ENCODE results near the gene SPOCK1. TPM values are rescaled to one million over a fixed set of nuclear protein-coding genes. Genes with fewer than 3 reads are reported as not detected.

The SPOCK1 gene
- total RNA-seq, 1 experiment from 2014 or later: 10.9 TPM

DNA sequence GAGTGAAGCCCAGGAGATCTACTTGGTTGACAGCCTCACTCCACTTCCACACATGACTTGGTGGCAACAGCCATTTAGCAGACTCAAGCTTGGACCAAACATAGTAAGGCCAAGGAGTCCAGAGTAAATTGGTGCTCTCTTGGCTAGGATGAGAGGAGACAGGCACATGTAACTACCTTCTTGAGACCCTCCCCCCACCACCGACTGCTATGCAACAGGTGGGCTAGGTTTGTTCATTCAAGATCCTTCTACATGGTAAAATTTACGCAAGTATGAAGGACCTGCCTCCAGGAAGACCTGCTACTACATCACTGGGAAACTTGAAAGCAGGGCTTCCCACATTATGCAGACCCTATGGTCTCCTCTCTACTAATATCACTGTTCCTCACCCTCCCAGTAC is 442.4 kb downstream of the SPOCK1 start:
- no peak overlapping the region for H3T11ph ChIP-seq (ENCODE audit: low read length)
- no peaks in the 10 kb centered on the region for H4K20me1 ChIP-seq (ENCODE audit: control insufficient read depth, insufficient read depth, insufficient read length)
- no peak overlapping the region for H3K4ac ChIP-seq (ENCODE audit: low read depth, low read length)
- H2BK120ac ChIP-seq (ENCODE audit: low read depth, low read length, poor library complexity, severe bottlenecking): no peak overlapping the region
- no peaks in the 10 kb centered on the region for H3K23me2 ChIP-seq (ENCODE audit: insufficient read length, low read depth, low read length, poor library complexity, severe bottlenecking)
- no peak overlapping the region for H2BK12ac ChIP-seq (ENCODE audit: insufficient read length, low read depth, low read length)
- no peak overlapping the region for H3K4me2 ChIP-seq (ENCODE audit: insufficient read depth, insufficient read length, low read length)
- H3K27ac ChIP-seq (ENCODE audit: insufficient read length, low read depth, low read length): no peak overlapping the region
- H3K9me3 ChIP-seq (ENCODE audit: control insufficient read depth, low read depth, low read length): no peaks in the 10 kb centered on the region
- no peaks in the 10 kb centered on the region for H3K79me2 ChIP-seq (ENCODE audit: insufficient read depth, low read length)
- H3K4me1 ChIP-seq (ENCODE audit: insufficient read depth, low read length): no peaks in the 10 kb centered on the region
- H2AFZ ChIP-seq (ENCODE audit: low read length): no peak overlapping the region
- Mint-ChIP-seq H3K36me3 (ENCODE audit: insufficient read depth in 1 of 3, low read depth in 3 of 3) (no peaks in the 10 kb centered on the region), H3K4me3 (no peak overlapping the region), H3K27ac (no peak overlapping the region), H3K9me3 (no peaks in the 10 kb centered on the region), H3K4me1 (peaks cover 4 to 6% of the 10 kb centered on the region in 2 experiments; a peak in 3 of 4 replicates), H3K27me3 (ENCODE audit: low read depth) (no peaks in the 10 kb centered on the region)
- no peak for DNase-seq
- H4K8ac ChIP-seq (replicated peaks; ENCODE audit: insufficient read length, low read depth, low read length): no peak overlapping the region
- H3K18ac ChIP-seq (ENCODE audit: insufficient read length, low read depth, low read length): no peak overlapping the region
- no peaks in the 10 kb centered on the region for H3K27me3 ChIP-seq (ENCODE audit: insufficient read depth, low read length)
- H2BK20ac ChIP-seq (ENCODE audit: low read depth, low read length, poor library complexity, severe bottlenecking): no peak overlapping the region
- H2AK5ac ChIP-seq (ENCODE audit: insufficient read length, low read length): no peak overlapping the region
- H2BK5ac ChIP-seq (ENCODE audit: insufficient read length, low read length): no peak overlapping the region
- H3K9ac ChIP-seq (ENCODE audit: extremely low read depth, insufficient read length, low read length): no peak overlapping the region
- H3K23ac ChIP-seq (ENCODE audit: insufficient read length, low read depth, low read length): no peak overlapping the region
- H4K5ac ChIP-seq (ENCODE audit: insufficient read length, low read depth, low read length): no peak overlapping the region
- no peaks in the 10 kb centered on the region for H3K79me1 ChIP-seq (ENCODE audit: insufficient read depth, low read depth, low read length, poor library complexity, severe bottlenecking)
- H4K91ac ChIP-seq (ENCODE audit: insufficient read length, low read depth, low read length): no peak overlapping the region
- H3K56ac ChIP-seq (ENCODE audit: insufficient read length, low read depth, low read length): no peak overlapping the region
- H3K14ac ChIP-seq (ENCODE audit: insufficient read depth, low read length): no peak overlapping the region; the same call in 1 of the 2 replicates
- TF ChIP-seq, protein P1, sequence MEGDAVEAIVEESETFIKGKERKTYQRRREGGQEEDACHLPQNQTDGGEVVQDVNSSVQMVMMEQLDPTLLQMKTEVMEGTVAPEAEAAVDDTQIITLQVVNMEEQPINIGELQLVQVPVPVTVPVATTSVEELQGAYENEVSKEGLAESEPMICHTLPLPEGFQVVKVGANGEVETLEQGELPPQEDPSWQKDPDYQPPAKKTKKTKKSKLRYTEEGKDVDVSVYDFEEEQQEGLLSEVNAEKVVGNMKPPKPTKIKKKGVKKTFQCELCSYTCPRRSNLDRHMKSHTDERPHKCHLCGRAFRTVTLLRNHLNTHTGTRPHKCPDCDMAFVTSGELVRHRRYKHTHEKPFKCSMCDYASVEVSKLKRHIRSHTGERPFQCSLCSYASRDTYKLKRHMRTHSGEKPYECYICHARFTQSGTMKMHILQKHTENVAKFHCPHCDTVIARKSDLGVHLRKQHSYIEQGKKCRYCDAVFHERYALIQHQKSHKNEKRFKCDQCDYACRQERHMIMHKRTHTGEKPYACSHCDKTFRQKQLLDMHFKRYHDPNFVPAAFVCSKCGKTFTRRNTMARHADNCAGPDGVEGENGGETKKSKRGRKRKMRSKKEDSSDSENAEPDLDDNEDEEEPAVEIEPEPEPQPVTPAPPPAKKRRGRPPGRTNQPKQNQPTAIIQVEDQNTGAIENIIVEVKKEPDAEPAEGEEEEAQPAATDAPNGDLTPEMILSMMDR (conservative IDR thresholded peaks at IDR 0.05): no peak
- whole genome bisulfite sequencing (ENCODE audit: extremely low coverage, insufficient read length, low lambda C conversion rate): no CpG with 5 or more reads among the region's 2 CpGs
- no peak overlapping the region for H2BK15ac ChIP-seq (ENCODE audit: low read depth, low read length)

All from H9 (cell line).